ENCODE measurements around the gene CEP57L1. TPM values are rescaled to one million over a fixed set of nuclear protein-coding genes. Genes with fewer than 3 reads are reported as not detected.
"Not testable (repeated sequence)": the region's sequence is repeated elsewhere in the genome, so short reads cannot be mapped to it uniquely, and the experiment has no call there.

Gene CEP57L1
- total RNA-seq, 1 experiment from 2014 or later = 20.7 TPM

GRCh38 chr6:109187399-109188114, 92.2 kb downstream of the CEP57L1 start (continued):
- no peak for TF ChIP-seq ZBTB33 (IDR thresholded peaks at IDR 0.05; ENCODE audit: extremely low read depth, insufficient replicate concordance, low read length)

- ChIA-PET POLR2A (interaction anchor here (0.9 to 1.2 kb wide), 2 partner anchors 195 to 207 kb away, joined by 3 to 4 read pairs; no protein-coding TSS in a partner anchor), CTCF (interaction anchor here (0.5 to 3.9 kb wide), 10 partner anchors 8 to 852 kb away, joined by 3 to 56 read pairs (median 4); partner anchors contain the start of genes CD164, PPIL6 and SMPD2), RAD21 (ENCODE audit: low non-redundant PET in 1 of 2, low total read pairs in 2 of 2, uncharacterized antibody in 2 of 2, unreplicated experiment in 2 of 2) (interaction anchor here (0.6 to 2.3 kb wide), 4 partner anchors 18 to 195 kb away, joined by 3 to 16 read pairs (median 4); partner anchors contain the start of gene CD164 (in 1 of the 2))
- no peak overlapping the region for H3K9ac ChIP-seq (ENCODE audit: low read length)
- H3K4me1 ChIP-seq (ENCODE audit: control insufficient read depth in 1 of 2, insufficient read depth in 2 of 2, low read length in 2 of 2) = no peaks in the 10 kb centered on the region
- H4K20me1 ChIP-seq (ENCODE audit: insufficient read depth) = no peaks in the 10 kb centered on the region
- peaks cover 26% of the 10 kb centered on the region for H3K27me3 ChIP-seq (ENCODE audit: insufficient read depth, low read length)
- no peak overlapping the region for H3K4me3 ChIP-seq (replicated peaks in 1 of 2; ENCODE audit: low read depth in 1 of 2, low read length in 2 of 2)
- BruUV-seq (replicated peaks) = no TSS peak
- intact Hi-C loops (cut with micrococcal nuclease) = loop anchor here (1.0 to 10.0 kb wide), 4 partner anchors 195 to 867 kb away; partner anchors contain the start of genes AK9, FIG4, PPIL6 and SMPD2
- H2AFZ ChIP-seq (ENCODE audit: low read depth, low read length, poor library complexity, severe bottlenecking) = no peak overlapping the region
- H3K4me2 ChIP-seq (ENCODE audit: low read length) = peak overlapping the region; percentile 24; the same call in 1 of the 2 replicates
- H3K9me2 ChIP-seq (ENCODE audit: insufficient read depth) = no peaks in the 10 kb centered on the region
- DNase-seq (ENCODE audit: low read depth, low spot score) (no peak), ATAC-seq (peak; percentile 47)
- TF ChIP-seq CTCF (IDR thresholded peaks at IDR 0.05 in 2 of 3, conservative IDR thresholded peaks at IDR 0.05 in 1 of 3; ENCODE audit: borderline replicate concordance in 1 of 3, insufficient read depth in 1 of 3, low read depth in 2 of 3, low read length in 2 of 3) (0 out of 6 replicates have a peak, but pooled peaks of 1 of the 3 experiments have one; percentile 1), SRF (IDR thresholded peaks at IDR 0.05; ENCODE audit: low read depth) (peak; percentile 7; the same call in 1 of the 2 replicates), SP1 (IDR thresholded peaks at IDR 0.05; ENCODE audit: low read depth) (no peak)
- no peak overlapping the region for H3K27ac ChIP-seq (ENCODE audit: low read depth, low read length)
- no peaks in the 10 kb centered on the region for H3K9me3 ChIP-seq (ENCODE audit: control insufficient read depth in 1 of 2, insufficient read depth in 1 of 2, low read depth in 1 of 2, low read length in 2 of 2)
- no peaks in the 10 kb centered on the region for H3K36me3 ChIP-seq (ENCODE audit: control insufficient read depth in 1 of 2, insufficient read depth in 2 of 2, low read length in 2 of 2)
- no peaks in the 10 kb centered on the region for H3K79me2 ChIP-seq (ENCODE audit: insufficient read depth, low read length)
These were observed 92.8 kb downstream of the CEP57L1 start for GRCh38 chr6:109188115-109188411.

GRCh38 chr6:109191368-109191767, 96.1 kb downstream of the CEP57L1 start:
- intact Hi-C loops (cut with micrococcal nuclease); H3K9me2 ChIP-seq (ENCODE audit: insufficient read depth); H3K4me2 ChIP-seq (ENCODE audit: low read length); H3K36me3 ChIP-seq (ENCODE audit: control insufficient read depth in 1 of 2, insufficient read depth in 2 of 2, low read length in 2 of 2); H3K79me2 ChIP-seq (ENCODE audit: insufficient read depth, low read length); H4K20me1 ChIP-seq (ENCODE audit: insufficient read depth); DNase-seq (ENCODE audit: low read depth, low spot score); H2AFZ ChIP-seq (ENCODE audit: low read depth, low read length, poor library complexity, severe bottlenecking); H3K4me1 ChIP-seq (ENCODE audit: control insufficient read depth in 1 of 2, insufficient read depth in 2 of 2, low read length in 2 of 2); BruUV-seq (replicated peaks); H3K27me3 ChIP-seq (ENCODE audit: insufficient read depth, low read length); POLR2A ChIA-PET; H3K4me3 ChIP-seq (replicated peaks in 1 of 2; ENCODE audit: low read depth in 1 of 2, low read length in 2 of 2); H3K9ac ChIP-seq (ENCODE audit: low read length); CTCF ChIA-PET; H3K9me3 ChIP-seq (ENCODE audit: control insufficient read depth in 1 of 2, insufficient read depth in 1 of 2, low read depth in 1 of 2, low read length in 2 of 2); RAD21 ChIA-PET (ENCODE audit: low non-redundant PET in 1 of 2, low total read pairs in 2 of 2, uncharacterized antibody in 2 of 2, unreplicated experiment in 2 of 2); H3K27ac ChIP-seq (ENCODE audit: low read depth, low read length); ATAC-seq: not testable (repeated sequence)

Data from HCT116 (cell line).